ENCODE data around the gene PET100. TPM values are rescaled to one million over a fixed set of nuclear protein-coding genes. Genes with fewer than 3 reads are reported as not detected.
"Not testable (repeated sequence)": the region's sequence is repeated elsewhere in the genome, so short reads cannot be mapped to it uniquely, and the experiment has no call there.

Gene PET100
- total and polyA plus RNA-seq, 12 donors, result 99.1 to 1,041 (median 150) TPM

GRCh38 chr19:7643031-7643415 is 13.4 kb downstream of the PET100 start:
- no peak for DNase-seq
- no peak for TF ChIP-seq CTCF (IDR thresholded peaks at IDR 0.05)

GRCh38 chr19:7643629-7644549 is 14.3 kb downstream of the PET100 start:
- H3K4me1 ChIP-seq; H3K27ac ChIP-seq; intact Hi-C loops (cut with DNase I); H3K4me3 ChIP-seq; DNase-seq; ATAC-seq; H3K9me3 ChIP-seq: not testable (repeated sequence)
- Histone ChIP-seq H3K36me3 (peaks cover 0 to 33% (median 0%) of the 10 kb centered on the region in 9 donors), H3K27me3 (peaks cover 0 to 31% (median 11%) of the 10 kb centered on the region in 7 donors)
- 46 to 73% methylated on average over 10 of the region's 10 CpGs for WGBS, 2 donors

More at GRCh38 chr19:7643031-7643415, 13.4 kb downstream of the PET100 start:
- H3K36me3 ChIP-seq, result peaks cover 0 to 33% (median 0%) of the 10 kb centered on the region in 9 donors
- peaks cover 0 to 39% (median 20%) of the 10 kb centered on the region in 7 donors for H3K27me3 ChIP-seq
- no peak overlapping the region for H3K4me3 ChIP-seq
- WGBS, 2 donors, result 88 to 95% methylated on average over 8 of the region's 8 CpGs
- intact Hi-C loops (cut with DNase I), result no loop called here
- no peak for ATAC-seq
- peaks cover 0 to 10% (median 0%) of the 10 kb centered on the region in 9 donors for H3K4me1 ChIP-seq
- no peak overlapping the region for H3K27ac ChIP-seq
- no peaks in the 10 kb centered on the region for H3K9me3 ChIP-seq

GRCh38 chr19:7644550-7644877 is 14.9 kb downstream of the PET100 start:
- Histone ChIP-seq H3K27ac (no peak overlapping the region), H3K4me1 (peaks cover 0 to 8% (median 0%) of the 10 kb centered on the region in 9 donors), H3K27me3 (peaks cover 0 to 31% (median 11%) of the 10 kb centered on the region in 7 donors), H3K9me3 (no peaks in the 10 kb centered on the region), H3K4me3 (no peak overlapping the region), H3K36me3 (peaks cover 0 to 33% (median 0%) of the 10 kb centered on the region in 9 donors)
- no peak for TF ChIP-seq CTCF (IDR thresholded peaks at IDR 0.05)
- ATAC-seq (no peak), DNase-seq (no peak)
- WGBS, 2 donors, result 90 to 96% methylated on average over 20 of the region's 20 CpGs
- intact Hi-C loops (cut with DNase I), result no loop called here

GRCh38 chr19:7645163-7645562 is 15.6 kb downstream of the PET100 start:
- H3K27ac ChIP-seq, result peak overlapping the region in 1 of 10 donors; percentile 66
- no peak for TF ChIP-seq CTCF (IDR thresholded peaks at IDR 0.05)
- no peaks in the 10 kb centered on the region for H3K9me3 ChIP-seq
- 88 to 92% methylated on average over 14 of the region's 14 CpGs for WGBS, 2 donors
- H3K4me1 ChIP-seq, result peaks cover 0 to 8% (median 0%) of the 10 kb centered on the region in 9 donors
- intact Hi-C loops (cut with DNase I), result no loop called here
- ATAC-seq, result peak in 1 of 8 donors; percentile 22
- H3K36me3 ChIP-seq, result peaks cover 0 to 30% (median 0%) of the 10 kb centered on the region in 9 donors
- H3K27me3 ChIP-seq, result peaks cover 0 to 34% (median 11%) of the 10 kb centered on the region in 7 donors
- no peak for DNase-seq
- no peak overlapping the region for H3K4me3 ChIP-seq

Data from heart right ventricle (tissue), 16 donors.